Measurements from ENCODE around the gene CD44. TPM values are rescaled to one million over a fixed set of nuclear protein-coding genes. Genes with fewer than 3 reads are reported as not detected.

CD44 gene
- polyA plus RNA-seq, 1 of the 3 experiments (the other 2 are of a cell fraction) = 457 TPM

DNA sequence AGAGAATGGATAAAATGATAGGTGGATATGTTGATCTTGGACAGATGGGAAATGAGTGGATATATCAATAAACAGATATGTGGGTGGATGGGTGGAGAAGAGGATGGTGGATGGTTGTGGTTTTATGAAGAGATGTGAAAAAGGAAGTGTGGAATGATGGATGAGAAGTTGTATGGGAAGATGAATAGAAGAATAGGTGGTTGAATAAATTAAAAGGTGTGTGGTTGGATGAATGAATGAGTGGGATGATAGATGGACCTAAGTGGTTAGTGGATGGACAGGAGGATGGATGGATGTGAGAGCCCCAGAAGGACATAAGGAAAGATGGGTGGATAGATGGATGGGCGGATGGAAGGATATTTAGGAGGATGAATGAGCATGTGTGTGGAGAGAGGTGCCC, 913 bp upstream of the CD44 start:
- CTCF ChIA-PET = no interaction called here
- POLR2A ChIA-PET = no interaction called here

GRCh38 chr11:35138606-35138942, 397 bp upstream of the CD44 start:
- CTCF ChIA-PET = interaction anchor here (1.3 to 2.1 kb wide), 3 partner anchors 91 to 254 kb away, joined by 3 to 5 read pairs (median 5); no protein-coding TSS in a partner anchor
- POLR2A ChIA-PET = interaction anchor here (0.7 kb wide), 1 partner anchor 20 kb away, joined by 3 read pairs; no protein-coding TSS in a partner anchor
- peaks cover 54% of the 10 kb centered on the region for H3K79me2 ChIP-seq (ENCODE audit: insufficient read depth)

More for the DNA sequence above, 913 bp upstream of the CD44 start:
- 100% methylated on average over 1 of the region's 1 CpG for WGBS (ENCODE audit: low lambda C conversion rate)
- H4K20me1 ChIP-seq (ENCODE audit: insufficient read depth) = peaks cover 23% of the 10 kb centered on the region
- no peak overlapping the region for H3K9ac ChIP-seq
- H3K4me3 ChIP-seq (ENCODE audit: low read depth in 2 of 2, low read length in 1 of 2) = no peak overlapping the region
- no peak for TF ChIP-seq SIN3A (IDR thresholded peaks at IDR 0.05; ENCODE audit: borderline replicate concordance, low read depth, low read length)
- H3K4me2 ChIP-seq = peak overlapping the region; percentile 88
- H3K27me3 ChIP-seq (ENCODE audit: insufficient read depth) = no peaks in the 10 kb centered on the region
- H3K9me2 ChIP-seq = no peaks in the 10 kb centered on the region
- H2AFZ ChIP-seq (ENCODE audit: low read depth) = no peak overlapping the region
- H3K36me3 ChIP-seq (replicated peaks in 1 of 2; ENCODE audit: control insufficient read depth in 1 of 2, insufficient read depth in 2 of 2, low read length in 1 of 2) = peaks cover 0 to 11% of the 10 kb centered on the region in 2 experiments
- H3K79me2 ChIP-seq (ENCODE audit: insufficient read depth) = peaks cover 49% of the 10 kb centered on the region
- H3K9me3 ChIP-seq = no peaks in the 10 kb centered on the region
- H3F3A ChIP-seq (replicated peaks; ENCODE audit: insufficient read depth) = peaks cover 29% of the 10 kb centered on the region
- H3K27ac ChIP-seq (ENCODE audit: low read depth in 2 of 2, low read length in 1 of 2) = no peak overlapping the region
- no peak for DNase-seq
- peaks cover 6 to 19% of the 10 kb centered on the region in 2 experiments for H3K4me1 ChIP-seq (ENCODE audit: control insufficient read depth in 1 of 2, insufficient read depth in 2 of 2, low read depth in 1 of 2, low read length in 1 of 2)

More at GRCh38 chr11:35138606-35138942, 397 bp upstream of the CD44 start:
- Histone ChIP-seq H3K4me2 (peak overlapping the region; percentile 88), H3K4me1 (ENCODE audit: control insufficient read depth in 1 of 2, insufficient read depth in 2 of 2, low read depth in 1 of 2, low read length in 1 of 2) (peaks cover 11 to 21% of the 10 kb centered on the region in 2 experiments), H3K4me3 (ENCODE audit: low read depth in 2 of 2, low read length in 1 of 2) (peak overlapping the region; percentile 71 to 95), H4K20me1 (ENCODE audit: insufficient read depth) (peaks cover 25% of the 10 kb centered on the region), H3K27ac (ENCODE audit: low read depth in 2 of 2, low read length in 1 of 2) (peak overlapping the region in 1 of 2 experiments; percentile 80; a peak in 2 of 4 replicates), H3K27me3 (ENCODE audit: insufficient read depth) (no peaks in the 10 kb centered on the region), H3F3A (replicated peaks; ENCODE audit: insufficient read depth) (peaks cover 34% of the 10 kb centered on the region), H3K36me3 (replicated peaks in 1 of 2; ENCODE audit: control insufficient read depth in 1 of 2, insufficient read depth in 2 of 2, low read length in 1 of 2) (peaks cover 0 to 11% of the 10 kb centered on the region in 2 experiments), H3K9ac (peak overlapping the region; percentile 99), H3K9me2 (no peaks in the 10 kb centered on the region), H3K9me3 (no peaks in the 10 kb centered on the region), H2AFZ (ENCODE audit: low read depth) (peak overlapping the region; percentile 80; the same call in 1 of the 2 replicates)
- 40% methylated on average over 16 of the region's 16 CpGs for WGBS (ENCODE audit: low lambda C conversion rate)
- TF ChIP-seq NFIC (IDR thresholded peaks at IDR 0.05; ENCODE audit: borderline replicate concordance) (no peak), SIN3A (IDR thresholded peaks at IDR 0.05; ENCODE audit: borderline replicate concordance, low read depth, low read length) (no peak), CHD2 (IDR thresholded peaks at IDR 0.05; ENCODE audit: low read length, partially characterized antibody) (no peak), TEAD4 (IDR thresholded peaks at IDR 0.05; ENCODE audit: borderline replicate concordance, insufficient read depth) (no peak), RFX5 (IDR thresholded peaks at IDR 0.05; ENCODE audit: low read length) (no peak), MEF2A (IDR thresholded peaks at IDR 0.05; ENCODE audit: borderline replicate concordance, low read depth) (no peak), PBX3 (IDR thresholded peaks at IDR 0.05) (no peak), YY1 (IDR thresholded peaks at IDR 0.05; ENCODE audit: low read depth) (no peak)
- TF ChIP-seq, protein P1, sequence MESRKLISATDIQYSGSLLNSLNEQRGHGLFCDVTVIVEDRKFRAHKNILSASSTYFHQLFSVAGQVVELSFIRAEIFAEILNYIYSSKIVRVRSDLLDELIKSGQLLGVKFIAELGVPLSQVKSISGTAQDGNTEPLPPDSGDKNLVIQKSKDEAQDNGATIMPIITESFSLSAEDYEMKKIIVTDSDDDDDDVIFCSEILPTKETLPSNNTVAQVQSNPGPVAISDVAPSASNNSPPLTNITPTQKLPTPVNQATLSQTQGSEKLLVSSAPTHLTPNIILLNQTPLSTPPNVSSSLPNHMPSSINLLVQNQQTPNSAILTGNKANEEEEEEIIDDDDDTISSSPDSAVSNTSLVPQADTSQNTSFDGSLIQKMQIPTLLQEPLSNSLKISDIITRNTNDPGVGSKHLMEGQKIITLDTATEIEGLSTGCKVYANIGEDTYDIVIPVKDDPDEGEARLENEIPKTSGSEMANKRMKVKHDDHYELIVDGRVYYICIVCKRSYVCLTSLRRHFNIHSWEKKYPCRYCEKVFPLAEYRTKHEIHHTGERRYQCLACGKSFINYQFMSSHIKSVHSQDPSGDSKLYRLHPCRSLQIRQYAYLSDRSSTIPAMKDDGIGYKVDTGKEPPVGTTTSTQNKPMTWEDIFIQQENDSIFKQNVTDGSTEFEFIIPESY (IDR thresholded peaks at IDR 0.05; ENCODE audit: borderline replicate concordance, low read depth) = no peak
- no peak for DNase-seq
